Measurements from ENCODE around the gene TP53BP1.
"Not testable (repeated sequence)": the region's sequence is repeated elsewhere in the genome, so short reads cannot be mapped to it uniquely, and the experiment has no call there.

The TP53BP1 gene

GRCh38 chr15:43420435-43420834 lies 72.5 kb downstream of the TP53BP1 start:
- no peak for DNase-seq (ENCODE audit: low read depth in 2 of 2)

- DNase-seq (ENCODE audit: low read depth in 2 of 2), result no peak
Observed at GRCh38 chr15:43414196-43414595, 78.8 kb downstream of the TP53BP1 start.

GRCh38 chr15:43412096-43412495 lies 80.9 kb downstream of the TP53BP1 start:
- no peak for DNase-seq (ENCODE audit: low read depth in 2 of 2)

GRCh38 chr15:43410572-43411214 lies 82.3 kb downstream of the TP53BP1 start:
- no peak for DNase-seq (ENCODE audit: low read depth in 2 of 2)

- no peak for DNase-seq (ENCODE audit: low read depth in 2 of 2)
Observed at GRCh38 chr15:43408789-43409188, 84.2 kb downstream of the TP53BP1 start.

- DNase-seq (ENCODE audit: low read depth in 2 of 2), result no peak
Observed at GRCh38 chr15:43406808-43407207, 86.1 kb downstream of the TP53BP1 start.

GRCh38 chr15:43406189-43406588 lies 86.8 kb downstream of the TP53BP1 start:
- DNase-seq (ENCODE audit: low read depth in 2 of 2), result no peak

GRCh38 chr15:43404130-43404529 lies 88.8 kb downstream of the TP53BP1 start:
- DNase-seq (ENCODE audit: low read depth in 2 of 2), result no peak

GRCh38 chr15:43403616-43404015 lies 89.3 kb downstream of the TP53BP1 start:
- no peak for DNase-seq (ENCODE audit: low read depth in 2 of 2)

GRCh38 chr15:43402255-43402654 lies 90.7 kb downstream of the TP53BP1 start:
- no peak for DNase-seq (ENCODE audit: low read depth in 2 of 2)

- DNase-seq (ENCODE audit: low read depth in 2 of 2), result not testable (repeated sequence)
Observed at GRCh38 chr15:43393592-43393991, 99.4 kb downstream of the TP53BP1 start.

GRCh38 chr15:43390723-43391122 lies 102.2 kb downstream of the TP53BP1 start:
- DNase-seq (ENCODE audit: low read depth in 2 of 2), result no peak

- DNase-seq (ENCODE audit: low read depth in 2 of 2), result no peak
Observed at GRCh38 chr15:43383070-43383469, 109.9 kb downstream of the TP53BP1 start.

GRCh38 chr15:43382310-43382709 lies 110.6 kb downstream of the TP53BP1 start:
- DNase-seq (ENCODE audit: low read depth in 2 of 2), result no peak

GRCh38 chr15:43378601-43379000 lies 114.4 kb downstream of the TP53BP1 start:
- DNase-seq (ENCODE audit: low read depth in 2 of 2), result no peak

GRCh38 chr15:43376017-43376705 lies 116.8 kb downstream of the TP53BP1 start:
- no peak for DNase-seq (ENCODE audit: low read depth in 2 of 2)

- DNase-seq (ENCODE audit: low read depth in 2 of 2), result peak; percentile 54 to 56
Observed at GRCh38 chr15:43370975-43371974, 121.7 kb downstream of the TP53BP1 start, which contains the start of the genes TUBGCP4 and ZSCAN29. Gene TUBGCP4, plus strand, starts transcription at chr15:43371101. Its CDS starts 254 bp downstream, at chr15:43371355. Gene ZSCAN29, minus strand, starts transcription at chr15:43371043. Its CDS starts 1,130 bp downstream, at chr15:43369913.

GRCh38 chr15:43370310-43370974 lies 122.5 kb downstream of the TP53BP1 start:
- DNase-seq (ENCODE audit: low read depth in 2 of 2), result no peak

- DNase-seq (ENCODE audit: low read depth in 2 of 2), result no peak
Observed at GRCh38 chr15:43361313-43361903, 131.5 kb downstream of the TP53BP1 start.

- DNase-seq (ENCODE audit: low read depth in 2 of 2), result no peak
Observed at GRCh38 chr15:43360821-43361220, 132.1 kb downstream of the TP53BP1 start.

Measured in stimulated activated CD8-positive, alpha-beta memory T cell treated with anti-CD3 and anti-CD28 coated beads, Interleukin-2, amount 100 ng/mL, for 1 hour (primary cell).